HepG2 (cell line): Measurements from ENCODE around the gene UNC50. TPM values are rescaled to one million over a fixed set of nuclear protein-coding genes. Genes with fewer than 3 reads are reported as not detected.
A peak's percentile ranks its signal among the peaks of the same experiment; 100 is the strongest.

Source experiments
- ARNT2 ChIP-seq: sonication (generic); formaldehyde crosslinking; IDR thresholded peaks from 2 replicates; pipeline ENCODE4 v1.8.0; 2022; ENCODE audit warnings: mild to moderate bottlenecking, low read depth, missing genetic modification reagents, moderate library complexity
- ATAD3A ChIP-seq: sonication (generic); formaldehyde crosslinking; IDR thresholded peaks from 2 replicates; pipeline ENCODE4 v1.4.0; 2020; ENCODE audit warnings: missing genetic modification reagents
- BORCS8-MEF2B ChIP-seq: sonication (generic); formaldehyde crosslinking; IDR thresholded peaks from 2 replicates; pipeline ENCODE4 v1.8.0; 2022; ENCODE audit warnings: mild to moderate bottlenecking, missing genetic modification reagents
- CBX1 ChIP-seq: IDR thresholded peaks from one replicate; pipeline ENCODE4 v1.6.1; 2016; ENCODE audit warnings: antibody characterized with exemption, low read depth
- CBX2 ChIP-seq, 2 experiments: fragments of 200-600 bp in 1 of 2; sonication (generic); formaldehyde crosslinking in 1 of 2; IDR thresholded peaks; 2 replicates each; pipeline versions ENCODE4 v1.7.0 to v1.8.1; 2018 to 2022; ENCODE audit warnings: low read depth in 2 of 2, low read length in 1 of 2, mild to moderate bottlenecking in 1 of 2, missing genetic modification reagents in 1 of 2
- CC2D1A ChIP-seq: sonication (generic); formaldehyde crosslinking; IDR thresholded peaks from 2 replicates; pipeline ENCODE4 v1.8.1; 2023; ENCODE audit warnings: mild to moderate bottlenecking, missing genetic modification reagents
- DNMT1 ChIP-seq: sonication (generic); formaldehyde crosslinking; IDR thresholded peaks from 2 replicates; pipeline ENCODE4 v1.5.1; 2020; ENCODE audit warnings: mild to moderate bottlenecking, missing genetic modification reagents
- GFI1 ChIP-seq: sonication (generic); formaldehyde crosslinking; IDR thresholded peaks from 2 replicates; pipeline ENCODE4 v1.5.0; 2020; ENCODE audit warnings: missing genetic modification reagents, mild to moderate bottlenecking, borderline replicate concordance
- IRF2 ChIP-seq: IDR thresholded peaks from 2 replicates; pipeline ENCODE4 v1.6.1; 2018; ENCODE audit warnings: missing genetic modification reagents, missing compliant biosample characterization
- KAT2B ChIP-seq: fragments of 150-350 bp; IDR thresholded peaks from 2 replicates; pipeline ENCODE4 v1.6.1; 2014; ENCODE audit warnings: low read depth, low read length, borderline replicate concordance
- KDM1A ChIP-seq: IDR thresholded peaks from 2 replicates; pipeline ENCODE4 v1.6.1; 2016; ENCODE audit warnings: missing compliant biosample characterization
- MYC ChIP-seq: sonication (generic); formaldehyde crosslinking; IDR thresholded peaks from 2 replicates; pipeline ENCODE4 v1.9.0; 2021; ENCODE audit warnings: missing genetic modification reagents, borderline replicate concordance
- NR2F1 ChIP-seq, 2 experiments: fragments of 450-650 bp in 1 of 2; formaldehyde crosslinking in 1 of 2; IDR thresholded peaks; 2 replicates each; pipeline versions ENCODE4 v1.5.0 to v1.6.1; 2016 to 2020; ENCODE audit warnings: mild to moderate bottlenecking in 1 of 2, missing compliant biosample characterization in 1 of 2, missing genetic modification reagents in 1 of 2, moderate library complexity in 1 of 2
- PLSCR1 ChIP-seq: sonication (generic); formaldehyde crosslinking; IDR thresholded peaks from 2 replicates; pipeline ENCODE4 v1.5.0; 2020; ENCODE audit warnings: missing genetic modification reagents, mild to moderate bottlenecking, borderline replicate concordance
- SAP130 ChIP-seq: IDR thresholded peaks from 2 replicates; pipeline ENCODE4 v1.6.1; 2016; ENCODE audit warnings: low read depth
- TGIF2 ChIP-seq: IDR thresholded peaks from 2 replicates; pipeline ENCODE4 v1.6.1; 2016; ENCODE audit warnings: control low read depth, missing compliant biosample characterization
- ZNF3 ChIP-seq: IDR thresholded peaks from 2 replicates; pipeline ENCODE4 v1.7.0; 2017; ENCODE audit warnings: inconsistent platforms
- ZNF674 ChIP-seq: sonication (generic); formaldehyde crosslinking; IDR thresholded peaks from 2 replicates; pipeline ENCODE4 v1.5.0; 2020; ENCODE audit warnings: low read depth, mild to moderate bottlenecking, missing genetic modification reagents
- ZNF749 ChIP-seq: sonication (generic); formaldehyde crosslinking; IDR thresholded peaks from 2 replicates; pipeline ENCODE4 v1.8.0; 2022; ENCODE audit warnings: mild to moderate bottlenecking, missing genetic modification reagents, moderate library complexity, borderline replicate concordance
- ZNF775 ChIP-seq: sonication (generic); formaldehyde crosslinking; IDR thresholded peaks from 2 replicates; pipeline ENCODE4 v1.4.0; 2020; ENCODE audit warnings: missing genetic modification reagents, mild to moderate bottlenecking, moderate library complexity, borderline replicate concordance
- polyA plus RNA-seq, 8 experiments: library from polyadenylated mRNA; depleted of rRNA in 3 of 8; stranded (reverse) in 7 of 8; unstranded in 1 of 8; fragments of >200 nt; fragmentation: Illumina TruSeq in 4 of 8; extraction: Trizol in 4 of 8; gene quantifications; 2 replicates each; pipeline versions ENCODE4 v1.2.1 to v1.2.3, GENCODE V29; 2011 to 2016; ENCODE audit warnings: low read depth in 4 of 8, missing spikeins in 1 of 8, mixed read lengths in 1 of 8; ENCODE audit not compliant: insufficient read depth in 1 of 8
- total RNA-seq, 5 experiments: library from RNA; depleted of rRNA; stranded (reverse); fragments of >200 nt; fragmentation: Illumina TruSeq; extraction: Trizol; gene quantifications; 2 replicates each; pipeline ENCODE4 v1.2.3, GENCODE V29; 2016; ENCODE audit warnings: low read depth in 1 of 5
- TF ChIP-seq, protein P1 (sequence below): sonication (generic); formaldehyde crosslinking; IDR thresholded peaks from 2 replicates; pipeline ENCODE4 v1.5.0; 2020; ENCODE audit warnings: missing genetic modification reagents
- TF ChIP-seq, protein P2 (sequence below): sonication (generic); formaldehyde crosslinking; IDR thresholded peaks from 2 replicates; pipeline ENCODE4 v1.8.0; 2022; ENCODE audit warnings: missing genetic modification reagents, low read depth, mild to moderate bottlenecking, borderline replicate concordance
- TF ChIP-seq, protein P3 (sequence below): sonication (generic); formaldehyde crosslinking; IDR thresholded peaks from 2 replicates; pipeline ENCODE4 v1.8.1; 2023; ENCODE audit warnings: mild to moderate bottlenecking, missing genetic modification reagents, borderline replicate concordance
- TF ChIP-seq, protein P4 (sequence below): sonication (generic); formaldehyde crosslinking; IDR thresholded peaks from 2 replicates; pipeline ENCODE4 v1.9.0; 2021; ENCODE audit warnings: missing genetic modification reagents, mild to moderate bottlenecking, borderline replicate concordance

UNC50 gene
- total and polyA plus RNA-seq, 2 of the 13 experiments (the other 11 are each of a cell fraction or from before 2014, with no cell fraction given): 92.6 to 95.6 TPM

DNA sequence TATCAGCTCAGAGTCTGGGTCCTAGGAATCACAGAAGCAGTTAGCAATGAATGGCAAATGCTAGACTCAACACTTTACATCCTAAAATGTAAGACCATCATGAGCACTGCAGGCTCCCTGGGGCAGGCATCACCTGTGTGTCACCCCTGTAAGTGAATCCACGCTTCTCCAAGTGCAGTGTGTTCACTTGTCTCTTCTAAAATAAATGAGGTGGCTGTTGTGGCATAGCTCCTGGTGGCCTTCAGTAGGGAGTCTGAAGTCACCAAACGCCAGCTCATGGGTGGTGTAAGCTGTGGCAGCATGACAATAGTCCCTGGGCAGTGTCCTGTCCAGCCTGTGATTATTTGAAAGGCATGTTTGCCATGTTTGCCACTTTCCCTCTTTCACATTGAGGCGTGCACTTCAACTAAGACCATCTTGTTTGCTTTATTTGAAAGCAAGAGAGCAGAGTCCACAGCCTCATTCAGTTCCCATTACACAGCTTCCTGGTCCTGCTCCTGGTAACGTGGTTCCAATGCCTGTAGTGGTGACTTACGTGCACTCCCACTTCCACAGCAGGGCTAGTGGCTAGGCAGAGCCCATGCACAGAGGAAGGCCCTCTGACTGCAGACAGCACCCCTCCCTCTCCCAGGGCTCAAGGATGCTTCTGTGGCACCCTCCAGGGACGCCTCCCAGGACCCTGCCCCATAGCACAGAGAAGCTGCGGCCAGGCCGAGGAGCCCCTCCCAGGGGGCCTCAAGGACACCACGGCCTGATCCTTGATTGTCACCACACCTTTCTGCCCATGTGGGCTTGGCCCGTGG lies 24.4 kb upstream of the UNC50 start (continued):
- TF ChIP-seq ZNF674 (CRISPR knock-in tag) (0 out of 2 replicates have a peak, but pooled peaks have one; percentile 46), SAP130 (peak; percentile 94), PLSCR1 (CRISPR knock-in tag) (no peak), ARNT2 (CRISPR knock-in tag) (no peak), TGIF2 (peak; percentile 95; the same call in 1 of the 2 replicates), BORCS8-MEF2B (CRISPR knock-in tag) (peak; percentile 70; the same call in 1 of the 2 replicates), ZNF749 (CRISPR knock-in tag) (no peak), CBX1 (peak; percentile 73), ATAD3A (CRISPR knock-in tag) (no peak), NR2F1 (CRISPR knock-in tag; IDR thresholded peaks at IDR 0.05) (no peak), KDM1A (CRISPR knock-in tag) (peak; percentile 68; the same call in 1 of the 2 replicates), CBX2 (IDR thresholded peaks at IDR 0.05; ENCODE audit: low read depth, low read length) (no peak), CBX2 (CRISPR knock-in tag; IDR thresholded peaks at IDR 0.05; ENCODE audit: low read depth) (no peak), ZNF3 (CRISPR knock-in tag) (no peak), MYC (CRISPR knock-in tag) (peak; percentile 86), GFI1 (CRISPR knock-in tag) (no peak), ZNF775 (CRISPR knock-in tag) (no peak), KAT2B (no peak), CC2D1A (no peak), DNMT1 (CRISPR knock-in tag) (0 out of 2 replicates have a peak, but pooled peaks have one; percentile 65), IRF2 (CRISPR knock-in tag) (0 out of 2 replicates have a peak, but pooled peaks have one; percentile 46)
- TF ChIP-seq, protein P1, sequence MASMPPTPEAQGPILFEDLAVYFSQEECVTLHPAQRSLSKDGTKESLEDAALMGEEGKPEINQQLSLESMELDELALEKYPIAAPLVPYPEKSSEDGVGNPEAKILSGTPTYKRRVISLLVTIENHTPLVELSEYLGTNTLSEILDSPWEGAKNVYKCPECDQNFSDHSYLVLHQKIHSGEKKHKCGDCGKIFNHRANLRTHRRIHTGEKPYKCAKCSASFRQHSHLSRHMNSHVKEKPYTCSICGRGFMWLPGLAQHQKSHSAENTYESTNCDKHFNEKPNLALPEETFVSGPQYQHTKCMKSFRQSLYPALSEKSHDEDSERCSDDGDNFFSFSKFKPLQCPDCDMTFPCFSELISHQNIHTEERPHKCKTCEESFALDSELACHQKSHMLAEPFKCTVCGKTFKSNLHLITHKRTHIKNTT (CRISPR knock-in tag): no peak
- TF ChIP-seq, protein P2, sequence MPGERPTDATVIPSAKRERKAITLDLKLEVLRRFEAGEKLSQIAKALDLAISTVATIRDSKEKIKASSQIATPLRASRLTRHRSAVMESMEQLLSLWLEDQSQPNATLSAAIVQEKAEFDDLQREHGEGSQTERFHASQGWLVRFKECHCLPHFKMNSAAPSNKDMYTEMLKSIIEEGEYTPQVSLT (CRISPR knock-in tag): no peak
- TF ChIP-seq, protein P3, sequence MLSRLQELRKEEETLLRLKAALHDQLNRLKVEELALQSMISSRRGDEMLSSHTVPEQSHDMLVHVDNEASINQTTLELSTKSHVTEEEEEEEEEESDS (CRISPR knock-in tag): no peak
- TF ChIP-seq, protein P4, sequence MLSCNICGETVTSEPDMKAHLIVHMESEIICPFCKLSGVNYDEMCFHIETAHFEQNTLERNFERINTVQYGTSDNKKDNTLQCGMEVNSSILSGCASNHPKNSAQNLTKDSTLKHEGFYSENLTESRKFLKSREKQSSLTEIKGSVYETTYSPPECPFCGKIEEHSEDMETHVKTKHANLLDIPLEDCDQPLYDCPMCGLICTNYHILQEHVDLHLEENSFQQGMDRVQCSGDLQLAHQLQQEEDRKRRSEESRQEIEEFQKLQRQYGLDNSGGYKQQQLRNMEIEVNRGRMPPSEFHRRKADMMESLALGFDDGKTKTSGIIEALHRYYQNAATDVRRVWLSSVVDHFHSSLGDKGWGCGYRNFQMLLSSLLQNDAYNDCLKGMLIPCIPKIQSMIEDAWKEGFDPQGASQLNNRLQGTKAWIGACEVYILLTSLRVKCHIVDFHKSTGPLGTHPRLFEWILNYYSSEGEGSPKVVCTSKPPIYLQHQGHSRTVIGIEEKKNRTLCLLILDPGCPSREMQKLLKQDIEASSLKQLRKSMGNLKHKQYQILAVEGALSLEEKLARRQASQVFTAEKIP (CRISPR knock-in tag): no peak
